ENCODE measurements around the gene RGS12. TPM values are rescaled to one million over a fixed set of nuclear protein-coding genes. Genes with fewer than 3 reads are reported as not detected.

RGS12 gene
- total RNA-seq, 1 donor from 2014 or later: 19.0 TPM

- TF ChIP-seq CTCF (IDR thresholded peaks at IDR 0.05): no peak
- H3K9me3 Mint-ChIP-seq (ENCODE audit: low read depth): peaks cover 8% of the 10 kb centered on the region
- H3K27me3 Mint-ChIP-seq (ENCODE audit: low read depth): no peaks in the 10 kb centered on the region
- no peaks in the 10 kb centered on the region for H3K4me1 Mint-ChIP-seq (ENCODE audit: low read depth)
- no peak overlapping the region for H3K4me3 Mint-ChIP-seq (ENCODE audit: unreplicated experiment)
- DNase-seq (ENCODE audit: low spot score): no peak
- H3K27ac Mint-ChIP-seq (ENCODE audit: unreplicated experiment): no peak overlapping the region
- H3K36me3 Mint-ChIP-seq (ENCODE audit: low read depth): peaks cover 2% of the 10 kb centered on the region
Measured at GRCh38 chr4:3268395-3269104, 24.3 kb upstream of the RGS12 start.

DNA sequence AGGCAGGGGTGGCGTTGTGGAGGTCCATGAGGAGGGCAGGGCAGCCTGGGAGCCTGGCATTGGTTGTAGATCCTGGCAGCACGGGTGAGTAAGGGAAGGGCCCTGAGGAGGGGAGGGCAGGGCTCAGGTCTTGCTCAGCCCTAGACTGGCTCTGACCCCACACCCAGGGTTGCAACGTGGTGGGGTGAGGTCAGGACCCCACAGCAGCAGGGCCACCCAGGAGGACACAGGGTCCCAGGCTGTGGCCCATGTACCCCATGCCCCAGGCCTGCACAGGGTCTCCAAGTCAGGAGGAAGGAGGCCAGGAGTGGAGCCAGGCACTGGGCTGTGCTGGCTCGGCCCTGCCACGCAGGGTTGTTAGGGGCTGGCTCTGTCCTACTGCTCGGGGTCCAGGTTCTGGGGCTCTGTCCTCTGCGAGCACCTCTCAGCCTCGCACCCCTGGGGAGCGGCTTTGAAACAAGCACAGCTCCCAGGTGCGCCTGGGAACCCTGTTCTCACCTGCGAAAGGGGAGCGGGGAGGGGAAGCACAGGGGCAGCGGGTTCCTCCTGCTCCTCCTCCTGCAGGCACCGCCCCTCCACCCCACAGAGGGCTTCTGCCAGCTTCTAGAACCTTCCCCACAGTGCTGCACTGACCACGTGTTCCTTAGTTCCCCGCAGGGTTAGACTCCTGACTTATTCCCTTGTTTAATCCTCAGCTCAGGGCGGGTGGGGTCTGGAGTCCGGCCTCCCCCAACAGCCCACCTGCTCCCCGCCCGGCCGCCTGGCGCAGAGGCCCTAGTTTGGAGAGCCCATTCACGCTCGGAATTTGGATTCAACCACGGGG, 23.5 kb upstream of the RGS12 start:
- no peak for TF ChIP-seq CTCF (IDR thresholded peaks at IDR 0.05)
- Mint-ChIP-seq H3K4me1 (ENCODE audit: low read depth) (no peaks in the 10 kb centered on the region), H3K9me3 (ENCODE audit: low read depth) (peaks cover 10% of the 10 kb centered on the region), H3K27ac (ENCODE audit: unreplicated experiment) (no peak overlapping the region), H3K27me3 (ENCODE audit: low read depth) (no peaks in the 10 kb centered on the region), H3K4me3 (ENCODE audit: unreplicated experiment) (no peak overlapping the region), H3K36me3 (ENCODE audit: low read depth) (peaks cover 2% of the 10 kb centered on the region)
- DNase-seq (ENCODE audit: low spot score): no peak

DNA sequence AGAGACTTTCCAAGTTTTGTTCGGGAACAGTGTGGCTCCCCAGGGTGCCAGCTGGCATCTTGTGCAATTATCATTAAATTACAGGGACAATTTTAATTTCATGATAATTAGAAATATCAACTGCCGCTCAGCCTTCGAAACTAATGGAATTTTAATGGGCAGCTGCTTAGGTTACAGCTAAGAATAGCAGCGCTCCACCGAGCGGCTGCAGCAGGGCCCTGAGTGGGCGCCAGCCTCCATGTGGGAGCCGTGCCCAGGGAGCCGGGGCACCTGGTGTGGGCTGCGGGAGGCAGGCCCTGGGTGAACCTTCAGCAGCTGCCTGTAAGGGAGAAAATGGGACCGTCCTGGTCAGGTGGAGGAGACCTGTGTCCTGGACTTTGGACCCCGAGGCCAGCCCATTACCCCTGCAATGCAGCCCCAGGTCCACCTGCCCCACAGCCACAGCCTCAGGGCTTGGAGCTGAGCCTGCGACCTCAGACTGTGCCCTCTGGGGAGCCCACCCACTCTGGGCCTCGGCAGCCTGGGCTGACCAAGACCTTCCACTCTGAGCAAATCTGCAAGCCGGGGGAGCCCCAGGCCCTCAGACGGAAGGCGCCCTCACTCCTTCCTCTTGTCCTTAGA, 22.7 kb upstream of the RGS12 start:
- H3K4me3 Mint-ChIP-seq (ENCODE audit: unreplicated experiment): no peak overlapping the region
- no peak for TF ChIP-seq CTCF (IDR thresholded peaks at IDR 0.05)
- no peak for DNase-seq (ENCODE audit: low spot score)
- H3K4me1 Mint-ChIP-seq (ENCODE audit: low read depth): no peaks in the 10 kb centered on the region
- no peak overlapping the region for H3K27ac Mint-ChIP-seq (ENCODE audit: unreplicated experiment)
- H3K36me3 Mint-ChIP-seq (ENCODE audit: low read depth): peaks cover 2% of the 10 kb centered on the region
- H3K9me3 Mint-ChIP-seq (ENCODE audit: low read depth): peaks cover 10% of the 10 kb centered on the region
- H3K27me3 Mint-ChIP-seq (ENCODE audit: low read depth): no peaks in the 10 kb centered on the region

GRCh38 chr4:3271131-3271530, 21.7 kb upstream of the RGS12 start:
- Mint-ChIP-seq H3K27ac (ENCODE audit: unreplicated experiment) (no peak overlapping the region), H3K9me3 (ENCODE audit: low read depth) (peaks cover 10% of the 10 kb centered on the region), H3K36me3 (ENCODE audit: low read depth) (peaks cover 2% of the 10 kb centered on the region), H3K4me1 (ENCODE audit: low read depth) (no peaks in the 10 kb centered on the region), H3K27me3 (ENCODE audit: low read depth) (no peaks in the 10 kb centered on the region), H3K4me3 (ENCODE audit: unreplicated experiment) (no peak overlapping the region)
- no peak for TF ChIP-seq CTCF (IDR thresholded peaks at IDR 0.05)
- no peak for DNase-seq (ENCODE audit: low spot score)

DNA sequence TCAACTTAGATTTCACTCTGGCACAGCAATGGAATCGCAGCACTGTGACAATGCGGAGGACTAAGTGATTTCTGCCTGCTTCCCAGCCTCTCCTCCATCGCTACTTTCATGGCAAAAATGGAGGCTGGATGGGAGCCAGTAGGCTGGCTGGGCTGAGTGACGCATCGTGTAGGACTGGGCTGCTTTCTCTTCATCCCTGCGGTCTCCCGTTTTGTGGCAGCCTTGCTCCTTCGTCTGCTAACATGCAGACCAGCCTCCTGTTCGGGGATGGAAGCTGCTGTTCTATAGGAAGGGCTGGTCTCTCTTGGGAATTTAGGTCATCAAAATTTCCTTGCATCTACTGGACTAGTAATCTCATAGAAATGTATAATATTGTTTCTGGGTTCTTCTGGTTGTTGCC, 15.8 kb upstream of the RGS12 start:
- Mint-ChIP-seq H3K4me3 (ENCODE audit: unreplicated experiment) (no peak overlapping the region), H3K9me3 (ENCODE audit: low read depth) (peaks cover 20% of the 10 kb centered on the region), H3K4me1 (ENCODE audit: low read depth) (no peaks in the 10 kb centered on the region), H3K36me3 (ENCODE audit: low read depth) (peaks cover 18% of the 10 kb centered on the region), H3K27ac (ENCODE audit: unreplicated experiment) (no peak overlapping the region), H3K27me3 (ENCODE audit: low read depth) (no peaks in the 10 kb centered on the region)
- no peak for DNase-seq (ENCODE audit: low spot score)
- TF ChIP-seq CTCF (IDR thresholded peaks at IDR 0.05): no peak
